ENCODE data around the gene NFXL1. TPM values are rescaled to one million over a fixed set of nuclear protein-coding genes. Genes with fewer than 3 reads are reported as not detected.

Gene NFXL1
- total and polyA plus RNA-seq, 4 donors, result 6.0 to 16.7 (median 11.0) TPM

DNA sequence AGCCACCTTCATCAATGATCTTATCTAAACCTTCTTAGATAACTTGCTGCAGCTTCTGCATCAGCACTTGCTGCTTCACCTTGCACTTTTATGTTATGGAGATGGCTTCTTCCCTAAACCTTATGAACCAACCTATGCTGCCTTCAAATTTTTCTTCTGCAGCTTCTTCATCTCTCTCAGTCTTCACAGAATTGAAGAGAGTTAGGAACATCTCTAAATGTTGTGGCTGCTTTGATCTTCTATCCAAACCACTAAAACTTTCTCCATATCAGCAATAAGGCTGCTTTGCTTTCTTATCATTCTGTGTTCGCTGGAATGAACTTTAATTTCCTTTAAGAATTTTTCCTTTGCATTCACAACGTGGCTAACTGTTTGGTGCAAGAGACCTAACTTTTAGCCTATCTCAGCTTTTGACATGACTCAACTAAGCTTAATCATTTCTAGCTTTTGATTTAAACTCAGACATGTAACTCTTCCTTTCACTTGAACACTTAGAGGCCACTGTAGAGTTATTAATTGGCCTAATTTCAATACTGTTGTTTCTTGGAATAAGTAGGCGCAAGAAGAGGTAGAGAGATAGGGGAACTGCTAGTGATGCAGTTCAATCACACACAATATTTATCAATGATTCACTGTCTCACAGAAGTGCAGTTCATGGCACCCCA, 40.4 kb downstream of the NFXL1 start:
- WGBS, 2 donors, result 94 to 95% methylated on average over 3 of the region's 3 CpGs
- no peak overlapping the region for H3K4me3 ChIP-seq (ENCODE audit: low read length in 2 of 2)
- no peaks in the 10 kb centered on the region for H3K9me3 ChIP-seq (ENCODE audit: control insufficient read depth, low read length)
- H3K4me1 ChIP-seq (ENCODE audit: control insufficient read depth in 1 of 2, insufficient read depth in 2 of 2, low read length in 2 of 2), result no peaks in the 10 kb centered on the region
- peaks cover 4 to 20% of the 10 kb centered on the region in 2 donors for H3K36me3 ChIP-seq (ENCODE audit: control insufficient read depth in 1 of 2, insufficient read depth in 2 of 2, low read length in 1 of 2)
- no peak for ATAC-seq (ENCODE audit: low FRiP score)
- intact Hi-C loops (cut with DNase I), result no loop called here
- no peak for DNase-seq
- H3K27me3 ChIP-seq (ENCODE audit: control insufficient read depth in 1 of 2, insufficient read depth in 2 of 2, low read length in 1 of 2), result no peaks in the 10 kb centered on the region
- H3K27ac ChIP-seq (ENCODE audit: low read depth in 1 of 2, low read length in 2 of 2), result no peak overlapping the region

DNA sequence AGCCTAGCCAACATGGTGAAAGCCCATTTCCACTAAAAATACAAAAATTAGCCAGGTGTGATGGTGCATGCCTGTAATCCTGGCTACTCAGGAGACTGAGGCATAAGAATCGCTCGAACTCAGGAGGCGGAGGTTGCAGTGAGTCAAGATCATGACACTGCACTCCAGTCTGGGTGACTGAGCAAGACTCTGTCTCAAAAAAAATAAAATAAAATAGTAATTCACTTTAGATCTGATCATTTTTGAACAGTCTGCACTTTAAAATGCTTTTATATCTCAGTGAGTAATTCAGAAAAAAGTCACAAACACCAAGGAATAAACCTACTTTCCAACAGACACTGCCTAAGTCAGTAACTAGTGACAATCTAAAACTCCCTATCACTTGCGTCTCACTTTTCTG, 50.9 kb downstream of the NFXL1 start:
- no peak for ATAC-seq (ENCODE audit: low FRiP score)
- Histone ChIP-seq H3K27ac (ENCODE audit: low read depth in 1 of 2, low read length in 2 of 2) (no peak overlapping the region), H3K36me3 (ENCODE audit: control insufficient read depth in 1 of 2, insufficient read depth in 2 of 2, low read length in 1 of 2) (peaks cover 0 to 4% of the 10 kb centered on the region in 2 donors), H3K9me3 (ENCODE audit: control insufficient read depth, low read length) (no peaks in the 10 kb centered on the region), H3K4me3 (ENCODE audit: low read length in 2 of 2) (no peak overlapping the region), H3K4me1 (ENCODE audit: control insufficient read depth in 1 of 2, insufficient read depth in 2 of 2, low read length in 2 of 2) (peaks cover 0 to 2% of the 10 kb centered on the region in 2 donors), H3K27me3 (ENCODE audit: control insufficient read depth in 1 of 2, insufficient read depth in 2 of 2, low read length in 1 of 2) (no peaks in the 10 kb centered on the region)
- no peak for DNase-seq
- intact Hi-C loops (cut with DNase I), result no loop called here
- WGBS, 2 donors, result 74 to 82% methylated on average over 4 of the region's 4 CpGs

- intact Hi-C loops (cut with DNase I), result no loop called here
- 79 to 88% methylated on average over 3 of the region's 3 CpGs for WGBS, 2 donors
- no peak overlapping the region for H3K27ac ChIP-seq (ENCODE audit: low read depth in 1 of 2, low read length in 2 of 2)
- H3K36me3 ChIP-seq (ENCODE audit: control insufficient read depth in 1 of 2, insufficient read depth in 2 of 2, low read length in 1 of 2), result peaks cover 0 to 4% of the 10 kb centered on the region in 2 donors
- ATAC-seq (ENCODE audit: low FRiP score) (no peak), DNase-seq (no peak)
- no peaks in the 10 kb centered on the region for H3K27me3 ChIP-seq (ENCODE audit: control insufficient read depth in 1 of 2, insufficient read depth in 2 of 2, low read length in 1 of 2)
- no peaks in the 10 kb centered on the region for H3K9me3 ChIP-seq (ENCODE audit: control insufficient read depth, low read length)
- H3K4me3 ChIP-seq (ENCODE audit: low read length in 2 of 2), result no peak overlapping the region
- peaks cover 0 to 2% of the 10 kb centered on the region in 2 donors for H3K4me1 ChIP-seq (ENCODE audit: control insufficient read depth in 1 of 2, insufficient read depth in 2 of 2, low read length in 2 of 2)
Observed at GRCh38 chr4:47862297-47862696, 52.1 kb downstream of the NFXL1 start.

GRCh38 chr4:47860305-47860704, 54.1 kb downstream of the NFXL1 start:
- intact Hi-C loops (cut with DNase I), result no loop called here
- no peak for ATAC-seq (ENCODE audit: low FRiP score)
- Histone ChIP-seq H3K36me3 (ENCODE audit: control insufficient read depth in 1 of 2, insufficient read depth in 2 of 2, low read length in 1 of 2) (peaks cover 0 to 4% of the 10 kb centered on the region in 2 donors), H3K4me1 (ENCODE audit: control insufficient read depth in 1 of 2, insufficient read depth in 2 of 2, low read length in 2 of 2) (peaks cover 0 to 2% of the 10 kb centered on the region in 2 donors), H3K4me3 (ENCODE audit: low read length in 2 of 2) (no peak overlapping the region), H3K27me3 (ENCODE audit: control insufficient read depth in 1 of 2, insufficient read depth in 2 of 2, low read length in 1 of 2) (no peaks in the 10 kb centered on the region), H3K27ac (ENCODE audit: low read depth in 1 of 2, low read length in 2 of 2) (no peak overlapping the region), H3K9me3 (ENCODE audit: control insufficient read depth, low read length) (no peaks in the 10 kb centered on the region)
- DNase-seq, result no peak
- WGBS, 2 donors, result 99 to 100% methylated on average over 1 of the region's 1 CpG

- H3K9me3 ChIP-seq (ENCODE audit: control insufficient read depth, low read length), result no peaks in the 10 kb centered on the region
- H3K36me3 ChIP-seq (ENCODE audit: control insufficient read depth in 1 of 2, insufficient read depth in 2 of 2, low read length in 1 of 2), result peaks cover 0 to 4% of the 10 kb centered on the region in 2 donors
- no peaks in the 10 kb centered on the region for H3K4me1 ChIP-seq (ENCODE audit: control insufficient read depth in 1 of 2, insufficient read depth in 2 of 2, low read length in 2 of 2)
- H3K27ac ChIP-seq (ENCODE audit: low read depth in 1 of 2, low read length in 2 of 2), result no peak overlapping the region
- intact Hi-C loops (cut with DNase I), result no loop called here
- ATAC-seq (ENCODE audit: low FRiP score) (no peak), DNase-seq (no peak)
- H3K4me3 ChIP-seq (ENCODE audit: low read length in 2 of 2), result no peak overlapping the region
- H3K27me3 ChIP-seq (ENCODE audit: control insufficient read depth in 1 of 2, insufficient read depth in 2 of 2, low read length in 1 of 2), result no peaks in the 10 kb centered on the region
- WGBS, 2 donors, result 89 to 98% methylated on average over 2 of the region's 2 CpGs
Observed at GRCh38 chr4:47858006-47858405, 56.4 kb downstream of the NFXL1 start.

DNA sequence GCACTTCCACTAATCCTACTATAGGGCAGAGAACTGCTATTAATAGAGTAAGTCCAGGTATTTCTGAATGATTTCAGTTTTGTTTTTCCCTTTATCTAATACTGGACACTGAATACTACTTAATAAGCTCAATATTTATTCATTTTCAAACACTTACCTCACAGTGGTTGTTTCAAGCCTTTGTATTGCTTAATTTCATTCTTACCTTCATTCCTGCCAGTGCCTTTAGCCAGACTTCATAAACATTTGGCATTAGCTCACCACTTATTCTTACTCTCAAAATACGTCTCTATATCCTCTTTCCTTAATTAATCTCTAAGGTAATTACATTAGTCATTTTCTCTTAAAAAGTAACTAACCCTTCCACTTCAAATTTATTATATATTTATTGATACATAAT, 57.7 kb downstream of the NFXL1 start:
- H3K9me3 ChIP-seq (ENCODE audit: control insufficient read depth, low read length), result no peaks in the 10 kb centered on the region
- no peak overlapping the region for H3K4me3 ChIP-seq (ENCODE audit: low read length in 2 of 2)
- no peaks in the 10 kb centered on the region for H3K27me3 ChIP-seq (ENCODE audit: control insufficient read depth in 1 of 2, insufficient read depth in 2 of 2, low read length in 1 of 2)
- ATAC-seq (ENCODE audit: low FRiP score), result no peak
- no peaks in the 10 kb centered on the region for H3K4me1 ChIP-seq (ENCODE audit: control insufficient read depth in 1 of 2, insufficient read depth in 2 of 2, low read length in 2 of 2)
- H3K27ac ChIP-seq (ENCODE audit: low read depth in 1 of 2, low read length in 2 of 2), result no peak overlapping the region
- 81 to 87% methylated on average over 1 of the region's 1 CpG for WGBS, 2 donors
- intact Hi-C loops (cut with DNase I), result no loop called here
- no peak for DNase-seq
- peaks cover 0 to 4% of the 10 kb centered on the region in 2 donors for H3K36me3 ChIP-seq (ENCODE audit: control insufficient read depth in 1 of 2, insufficient read depth in 2 of 2, low read length in 1 of 2)

DNA sequence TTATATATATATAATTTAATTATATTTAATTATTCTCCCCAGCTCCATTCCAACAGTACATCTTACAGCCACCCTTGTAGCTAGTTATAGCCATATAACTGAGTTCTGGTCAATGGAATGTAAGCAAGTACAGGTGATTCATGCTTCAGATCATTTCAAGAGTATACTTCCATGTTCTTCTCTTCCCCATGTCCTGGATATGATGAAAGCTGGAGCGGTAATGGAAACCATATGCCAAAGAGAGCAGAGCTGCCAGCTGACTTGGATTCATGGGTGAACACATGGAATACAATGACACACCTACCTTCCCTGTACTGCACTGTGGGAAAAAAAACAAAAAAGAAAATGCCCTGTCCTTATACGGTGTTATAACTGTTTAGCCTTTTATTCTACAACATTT, 59.0 kb downstream of the NFXL1 start:
- Histone ChIP-seq H3K9me3 (ENCODE audit: control insufficient read depth, low read length) (no peaks in the 10 kb centered on the region), H3K36me3 (ENCODE audit: control insufficient read depth in 1 of 2, insufficient read depth in 2 of 2, low read length in 1 of 2) (peaks cover 0 to 2% of the 10 kb centered on the region in 2 donors), H3K4me1 (ENCODE audit: control insufficient read depth in 1 of 2, insufficient read depth in 2 of 2, low read length in 2 of 2) (no peaks in the 10 kb centered on the region), H3K4me3 (ENCODE audit: low read length in 2 of 2) (no peak overlapping the region), H3K27me3 (ENCODE audit: control insufficient read depth in 1 of 2, insufficient read depth in 2 of 2, low read length in 1 of 2) (no peaks in the 10 kb centered on the region), H3K27ac (ENCODE audit: low read depth in 1 of 2, low read length in 2 of 2) (no peak overlapping the region)
- DNase-seq, result no peak
- intact Hi-C loops (cut with DNase I), result no loop called here
- 92 to 100% methylated on average over 2 of the region's 2 CpGs for WGBS, 2 donors
- ATAC-seq (ENCODE audit: low FRiP score), result no peak

DNA sequence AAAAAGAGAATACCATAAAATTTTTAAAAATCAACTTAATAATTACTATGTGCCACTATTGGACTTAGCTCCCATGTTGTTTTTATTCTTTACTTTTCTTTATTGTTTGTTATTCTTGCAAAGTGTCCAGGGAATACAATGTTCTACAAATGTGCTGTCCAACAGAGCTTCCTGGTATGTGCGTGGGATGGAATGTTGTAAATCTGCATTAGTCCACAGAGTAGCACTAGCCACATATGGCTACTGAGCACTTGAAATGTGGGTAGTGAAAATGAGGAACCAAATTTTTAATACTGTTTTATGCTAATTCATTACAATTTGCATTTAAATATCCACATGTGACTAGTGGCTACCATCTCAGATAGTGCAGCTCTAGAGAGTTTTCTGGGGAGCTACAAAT, 62.2 kb downstream of the NFXL1 start:
- Histone ChIP-seq H3K27ac (ENCODE audit: low read depth in 1 of 2, low read length in 2 of 2) (no peak overlapping the region), H3K4me1 (ENCODE audit: control insufficient read depth in 1 of 2, insufficient read depth in 2 of 2, low read length in 2 of 2) (no peaks in the 10 kb centered on the region), H3K4me3 (ENCODE audit: low read length in 2 of 2) (no peak overlapping the region), H3K27me3 (ENCODE audit: control insufficient read depth in 1 of 2, insufficient read depth in 2 of 2, low read length in 1 of 2) (no peaks in the 10 kb centered on the region), H3K36me3 (ENCODE audit: control insufficient read depth in 1 of 2, insufficient read depth in 2 of 2, low read length in 1 of 2) (no peaks in the 10 kb centered on the region), H3K9me3 (ENCODE audit: control insufficient read depth, low read length) (no peaks in the 10 kb centered on the region)
- intact Hi-C loops (cut with DNase I), result no loop called here
- no peak for ATAC-seq (ENCODE audit: low FRiP score)
- DNase-seq, result no peak
- WGBS, 2 donors, result 71 to 77% methylated on average over 1 of the region's 1 CpG

GRCh38 chr4:47849466-47849865, 64.9 kb downstream of the NFXL1 start:
- no peaks in the 10 kb centered on the region for H3K9me3 ChIP-seq (ENCODE audit: control insufficient read depth, low read length)
- 11 to 26% methylated on average over 1 of the region's 1 CpG for WGBS, 2 donors
- H3K36me3 ChIP-seq (ENCODE audit: control insufficient read depth in 1 of 2, insufficient read depth in 2 of 2, low read length in 1 of 2), result no peaks in the 10 kb centered on the region
- no peaks in the 10 kb centered on the region for H3K4me1 ChIP-seq (ENCODE audit: control insufficient read depth in 1 of 2, insufficient read depth in 2 of 2, low read length in 2 of 2)
- intact Hi-C loops (cut with DNase I), result no loop called here
- no peak for ATAC-seq (ENCODE audit: low FRiP score)
- no peak for DNase-seq
- H3K4me3 ChIP-seq (ENCODE audit: low read length in 2 of 2), result no peak overlapping the region
- no peak overlapping the region for H3K27ac ChIP-seq (ENCODE audit: low read depth in 1 of 2, low read length in 2 of 2)
- H3K27me3 ChIP-seq (ENCODE audit: control insufficient read depth in 1 of 2, insufficient read depth in 2 of 2, low read length in 1 of 2), result no peaks in the 10 kb centered on the region

Data from aorta (tissue), 5 donors.